Smooth muscle cell of the brain vasculature (primary cell): Measurements from ENCODE around the gene BIN1.

ENCODE experiments used
- DNase-seq: peaks from one replicate; pipeline ENCODE4 v3.0.0-alpha.2; 2012; ENCODE audit warnings: low read depth, low spot score

BIN1 gene

GRCh38 chr2:127024769-127025358 lies 82.1 kb downstream of the BIN1 start:
- DNase-seq: no peak

- no peak for DNase-seq
Observed at GRCh38 chr2:127023504-127023903, 83.5 kb downstream of the BIN1 start.

GRCh38 chr2:127022817-127023216 lies 84.1 kb downstream of the BIN1 start:
- DNase-seq: no peak

GRCh38 chr2:127020536-127020935 lies 86.4 kb downstream of the BIN1 start:
- DNase-seq: no peak

GRCh38 chr2:127017548-127017947 lies 89.4 kb downstream of the BIN1 start:
- no peak for DNase-seq

- DNase-seq: no peak
Observed at GRCh38 chr2:127016329-127016728, 90.6 kb downstream of the BIN1 start.

GRCh38 chr2:127015106-127015910 lies 91.6 kb downstream of the BIN1 start:
- DNase-seq: no peak

GRCh38 chr2:127014630-127015029 lies 92.3 kb downstream of the BIN1 start:
- DNase-seq: no peak

- no peak for DNase-seq
Observed at GRCh38 chr2:127014224-127014623, 92.7 kb downstream of the BIN1 start.

GRCh38 chr2:127012868-127013267 lies 94.1 kb downstream of the BIN1 start:
- DNase-seq: no peak

GRCh38 chr2:127012215-127012614 lies 94.7 kb downstream of the BIN1 start:
- no peak for DNase-seq

GRCh38 chr2:127011796-127012195 lies 95.2 kb downstream of the BIN1 start:
- DNase-seq: no peak

- no peak for DNase-seq
Observed at GRCh38 chr2:127011231-127011661, 95.7 kb downstream of the BIN1 start.

GRCh38 chr2:127008265-127009015 lies 98.5 kb downstream of the BIN1 start:
- DNase-seq: no peak

GRCh38 chr2:127007652-127008051 lies 99.3 kb downstream of the BIN1 start:
- DNase-seq: no peak

- no peak for DNase-seq
Observed at GRCh38 chr2:127006962-127007361, 100.0 kb downstream of the BIN1 start.

GRCh38 chr2:127004893-127005600 lies 101.9 kb downstream of the BIN1 start:
- no peak for DNase-seq

GRCh38 chr2:127003070-127003800 lies 103.7 kb downstream of the BIN1 start:
- no peak for DNase-seq

- no peak for DNase-seq
Observed at GRCh38 chr2:127001751-127002150, 105.2 kb downstream of the BIN1 start.

GRCh38 chr2:127000937-127001336 lies 106.0 kb downstream of the BIN1 start:
- DNase-seq: no peak

GRCh38 chr2:127000194-127000593 lies 106.8 kb downstream of the BIN1 start:
- DNase-seq: no peak
